GM10266 (cell line): Measurements from ENCODE around the gene UBR7.

Experiments
- DNase-seq: peaks from one replicate; pipeline ENCODE4 v3.0.0; 2012; ENCODE audit errors: extremely low spot score
- TF ChIP-seq, protein P1 (sequence below): IDR thresholded peaks from 2 replicates; pipeline ENCODE4 v1.5.1; 2012; ENCODE audit warnings: mild to moderate bottlenecking, low read depth; ENCODE audit not compliant: control insufficient read depth, insufficient read depth; ENCODE audit errors: missing control alignments

UBR7 gene

DNA sequence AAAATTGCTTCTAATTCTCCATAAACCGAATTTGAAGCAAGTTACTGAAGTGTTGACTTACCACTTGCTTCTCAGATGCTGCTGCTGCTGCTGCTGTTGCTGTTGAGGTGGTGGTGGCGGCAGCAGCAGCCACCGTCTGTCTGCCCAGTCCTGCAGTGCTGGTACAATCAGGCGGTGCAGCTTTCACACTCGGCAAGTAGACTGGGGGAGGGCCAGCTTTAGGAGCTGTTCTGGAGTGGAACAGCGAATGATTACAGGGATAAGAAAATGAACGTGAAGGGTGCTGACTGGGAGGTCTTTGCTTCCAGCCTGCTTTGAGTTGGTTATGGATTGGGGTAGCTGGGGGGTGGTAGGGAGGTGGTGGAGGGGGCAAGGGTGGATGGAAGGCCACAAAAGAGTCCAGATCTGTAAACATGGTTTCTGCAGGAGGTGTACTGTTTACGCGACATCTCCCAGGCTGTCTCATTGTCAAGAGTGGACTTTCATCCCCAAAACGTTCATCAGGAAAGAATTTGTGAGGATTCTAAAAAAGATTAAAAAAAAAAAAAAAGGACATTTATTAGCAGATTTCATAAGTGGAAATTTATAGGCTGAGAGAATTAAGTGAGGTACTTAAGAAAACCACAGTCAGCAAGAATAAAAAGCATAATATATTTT lies 38.8 kb downstream of the UBR7 start:
- DNase-seq: no peak
- TF ChIP-seq, protein P1, sequence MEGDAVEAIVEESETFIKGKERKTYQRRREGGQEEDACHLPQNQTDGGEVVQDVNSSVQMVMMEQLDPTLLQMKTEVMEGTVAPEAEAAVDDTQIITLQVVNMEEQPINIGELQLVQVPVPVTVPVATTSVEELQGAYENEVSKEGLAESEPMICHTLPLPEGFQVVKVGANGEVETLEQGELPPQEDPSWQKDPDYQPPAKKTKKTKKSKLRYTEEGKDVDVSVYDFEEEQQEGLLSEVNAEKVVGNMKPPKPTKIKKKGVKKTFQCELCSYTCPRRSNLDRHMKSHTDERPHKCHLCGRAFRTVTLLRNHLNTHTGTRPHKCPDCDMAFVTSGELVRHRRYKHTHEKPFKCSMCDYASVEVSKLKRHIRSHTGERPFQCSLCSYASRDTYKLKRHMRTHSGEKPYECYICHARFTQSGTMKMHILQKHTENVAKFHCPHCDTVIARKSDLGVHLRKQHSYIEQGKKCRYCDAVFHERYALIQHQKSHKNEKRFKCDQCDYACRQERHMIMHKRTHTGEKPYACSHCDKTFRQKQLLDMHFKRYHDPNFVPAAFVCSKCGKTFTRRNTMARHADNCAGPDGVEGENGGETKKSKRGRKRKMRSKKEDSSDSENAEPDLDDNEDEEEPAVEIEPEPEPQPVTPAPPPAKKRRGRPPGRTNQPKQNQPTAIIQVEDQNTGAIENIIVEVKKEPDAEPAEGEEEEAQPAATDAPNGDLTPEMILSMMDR: no peak

DNA sequence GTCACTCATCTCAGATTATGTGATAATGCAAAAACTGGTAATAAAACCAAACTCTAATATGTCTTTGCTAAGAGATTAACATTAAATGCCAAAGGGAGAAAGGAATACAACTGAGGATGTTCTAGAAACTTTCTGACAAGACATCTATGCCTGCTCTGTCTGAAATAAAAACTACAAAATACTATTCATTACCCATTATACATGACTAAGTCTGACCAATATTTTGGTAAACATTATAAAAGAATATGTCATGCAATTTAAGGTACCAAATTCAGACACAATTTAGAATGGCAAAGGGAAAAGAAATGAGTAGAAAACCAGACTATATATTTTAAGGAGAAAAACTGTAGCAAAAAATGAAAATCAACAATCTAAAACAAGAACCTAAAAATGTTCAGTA lies 39.5 kb downstream of the UBR7 start:
- no peak for DNase-seq
- TF ChIP-seq, protein P1: no peak

DNA sequence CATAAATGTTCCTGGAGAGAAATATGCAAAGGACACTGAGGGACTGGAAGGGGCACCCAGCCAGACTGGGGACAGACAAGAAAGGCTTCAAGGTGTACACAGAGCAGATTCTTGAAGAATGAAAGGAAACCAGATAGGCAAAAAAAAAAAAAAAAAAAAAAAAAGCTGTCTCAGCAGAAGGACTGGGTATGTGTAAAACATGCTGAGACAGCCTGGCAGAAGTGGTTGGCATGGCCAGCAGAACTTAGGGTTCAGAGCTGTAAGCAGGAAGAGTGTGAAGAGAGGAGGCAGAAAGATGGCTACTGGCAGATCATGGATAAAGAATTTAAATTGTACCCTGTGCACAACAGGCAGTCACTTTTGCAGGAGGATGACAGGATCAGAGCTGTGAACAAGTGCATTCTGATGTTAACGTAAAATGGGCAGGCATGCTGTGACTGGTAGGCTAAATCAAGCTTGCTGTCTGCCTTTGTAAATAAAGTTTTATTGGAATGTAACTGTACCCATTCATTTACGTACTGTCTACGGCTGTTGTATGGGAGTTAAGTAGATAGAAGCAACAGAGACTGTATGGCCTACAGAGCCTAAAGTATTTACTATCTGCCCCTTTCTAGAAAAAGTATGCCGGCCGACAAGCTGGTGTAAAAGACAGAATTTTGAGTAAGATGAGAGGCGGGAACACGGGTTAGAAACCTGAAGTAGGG lies 42.2 kb downstream of the UBR7 start:
- TF ChIP-seq, protein P1: no peak
- no peak for DNase-seq

DNA sequence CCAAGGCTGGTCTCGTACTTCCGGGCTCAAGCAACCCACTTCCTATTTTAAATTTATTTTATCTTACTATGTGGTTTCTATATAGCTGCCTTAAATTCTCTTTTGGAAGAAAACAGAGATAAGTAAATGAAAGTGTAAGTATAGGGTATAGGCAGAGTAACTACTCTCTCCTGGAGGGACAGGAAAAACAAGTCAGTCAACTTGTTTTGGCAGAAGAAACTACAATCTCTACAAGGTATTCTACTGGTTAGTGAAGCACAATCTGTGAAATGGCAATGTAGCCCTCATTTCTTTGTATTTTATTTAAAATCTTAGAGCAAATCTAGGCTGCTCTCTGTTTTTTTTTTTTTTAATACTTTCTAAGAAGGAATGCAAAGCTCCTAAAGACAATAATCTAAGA lies 55.4 kb downstream of the UBR7 start:
- no peak for DNase-seq
- TF ChIP-seq, protein P1: no peak

DNA sequence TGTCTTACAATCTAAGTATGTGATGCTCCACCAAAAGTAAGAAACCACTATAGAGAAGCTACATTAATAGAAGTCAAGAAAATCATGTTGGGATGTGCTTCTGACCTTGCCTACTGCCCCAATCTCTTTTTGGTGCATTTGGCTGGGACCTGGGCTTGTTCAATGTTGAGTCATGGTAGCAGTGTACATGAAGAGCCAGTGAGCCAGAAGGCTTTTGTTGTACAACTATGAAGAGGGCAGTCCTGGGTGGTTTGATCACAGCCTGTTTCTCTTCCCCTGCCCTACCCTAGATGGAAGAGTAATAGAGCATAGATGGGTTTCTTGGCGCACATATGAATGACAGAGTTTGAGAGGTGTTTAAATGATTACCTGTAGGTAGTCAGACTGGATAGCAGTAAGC lies 56.4 kb downstream of the UBR7 start:
- TF ChIP-seq, protein P1: no peak
- no peak for DNase-seq

DNA sequence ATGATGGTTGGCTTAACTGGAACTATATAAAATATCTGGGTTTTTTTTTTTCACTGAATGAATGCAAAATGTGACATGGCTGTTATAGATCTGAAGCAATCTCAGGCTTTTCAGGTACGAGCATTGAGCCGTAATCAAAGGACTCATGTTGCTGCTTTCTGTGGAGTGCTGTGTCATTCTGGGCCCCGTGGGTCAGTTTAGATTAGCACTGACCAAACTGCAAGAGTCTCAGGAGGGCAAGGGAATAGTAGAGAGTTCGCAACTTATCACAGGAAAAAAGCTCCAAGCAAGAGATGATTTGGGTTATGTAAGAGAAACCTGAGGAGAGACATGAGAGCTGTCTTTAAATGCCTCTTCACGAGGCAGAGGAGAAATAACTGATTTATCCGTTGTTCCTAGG lies 59.1 kb downstream of the UBR7 start:
- DNase-seq: no peak
- TF ChIP-seq, protein P1: no peak

DNA sequence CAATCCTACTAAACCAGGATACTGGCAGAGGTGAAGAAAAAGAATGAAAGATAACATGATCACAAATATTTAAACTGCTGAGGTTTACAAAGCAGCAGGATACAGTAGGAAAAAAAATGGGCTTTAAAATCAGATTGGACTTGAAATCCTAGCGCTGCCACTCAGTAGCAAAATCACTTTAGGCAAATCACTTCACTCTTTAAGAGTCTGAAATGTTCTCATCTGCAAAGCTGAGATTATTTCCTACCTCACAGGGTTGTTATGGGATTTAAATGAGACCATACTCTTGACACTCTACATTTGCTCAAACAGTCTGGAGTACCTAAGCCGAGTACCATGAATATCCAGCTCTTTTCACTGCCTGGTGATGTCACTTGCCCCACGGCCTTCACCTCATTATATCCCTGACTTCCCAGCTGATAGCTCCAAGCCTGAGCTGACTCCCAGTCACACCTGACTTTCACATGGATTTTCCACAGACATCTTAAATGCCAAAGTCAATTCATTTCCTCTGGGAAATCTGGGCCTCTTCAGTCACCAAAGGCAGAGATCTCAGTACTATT lies 60.2 kb downstream of the UBR7 start:
- no peak for DNase-seq
- TF ChIP-seq, protein P1: no peak
